ENCODE data around the gene EEF2.

Gene EEF2

GRCh38 chr19:3995607-3996006 is 10.3 kb upstream of the EEF2 start:
- Histone ChIP-seq H3K9ac (ENCODE audit: low read length) (no peak overlapping the region), H3F3A (ENCODE audit: insufficient read depth, low read length) (no peaks in the 10 kb centered on the region), H4K20me1 (ENCODE audit: insufficient read depth, low read length) (no peaks in the 10 kb centered on the region), H2AFZ (ENCODE audit: low read length) (no peak overlapping the region), H3K9me2 (ENCODE audit: low read depth, low read length) (no peaks in the 10 kb centered on the region), H3K27me3 (ENCODE audit: insufficient read depth, low read length) (no peaks in the 10 kb centered on the region), H3K9me3 (ENCODE audit: low read length) (no peaks in the 10 kb centered on the region), H3K4me3 (ENCODE audit: low read depth, low read length, poor library complexity, severe bottlenecking) (no peak overlapping the region), H3K27ac (ENCODE audit: low read depth, low read length, poor library complexity, severe bottlenecking) (no peak overlapping the region), H3K4me2 (ENCODE audit: low read length) (no peak overlapping the region), H3K36me3 (ENCODE audit: insufficient read depth, low read length) (no peaks in the 10 kb centered on the region; the same call in 1 of the 2 replicates), H3K79me2 (ENCODE audit: insufficient read depth, low read length) (no peaks in the 10 kb centered on the region), H3K4me1 (ENCODE audit: insufficient read depth, low read length, severe bottlenecking) (no peaks in the 10 kb centered on the region)
- TF ChIP-seq CTCF (IDR thresholded peaks at IDR 0.05; ENCODE audit: low read length): no peak
- no peak for TF ChIP-seq EZH2 (IDR thresholded peaks at IDR 0.05; ENCODE audit: borderline replicate concordance, low read length)

GRCh38 chr19:3990815-3991117 is 5.5 kb upstream of the EEF2 start:
- Histone ChIP-seq H3F3A (ENCODE audit: insufficient read depth, low read length) (peaks cover 12% of the 10 kb centered on the region; the same call in 1 of the 2 replicates), H3K9me3 (ENCODE audit: low read length) (no peaks in the 10 kb centered on the region), H3K4me2 (ENCODE audit: low read length) (no peak overlapping the region), H3K27ac (ENCODE audit: low read depth, low read length, poor library complexity, severe bottlenecking) (no peak overlapping the region), H3K79me2 (ENCODE audit: insufficient read depth, low read length) (no peaks in the 10 kb centered on the region), H3K4me1 (ENCODE audit: insufficient read depth, low read length, severe bottlenecking) (peaks cover 28% of the 10 kb centered on the region), H2AFZ (ENCODE audit: low read length) (no peak overlapping the region), H4K20me1 (ENCODE audit: insufficient read depth, low read length) (no peaks in the 10 kb centered on the region), H3K27me3 (ENCODE audit: insufficient read depth, low read length) (no peaks in the 10 kb centered on the region), H3K4me3 (ENCODE audit: low read depth, low read length, poor library complexity, severe bottlenecking) (no peak overlapping the region), H3K36me3 (ENCODE audit: insufficient read depth, low read length) (no peaks in the 10 kb centered on the region), H3K9me2 (ENCODE audit: low read depth, low read length) (no peaks in the 10 kb centered on the region), H3K9ac (ENCODE audit: low read length) (no peak overlapping the region)
- TF ChIP-seq CTCF (IDR thresholded peaks at IDR 0.05; ENCODE audit: low read length) (no peak), EZH2 (IDR thresholded peaks at IDR 0.05; ENCODE audit: borderline replicate concordance, low read length) (no peak)

- peak overlapping the region; percentile 60 for H3K9ac ChIP-seq (ENCODE audit: low read length)
- peak overlapping the region; percentile 99 for H3K4me3 ChIP-seq (ENCODE audit: low read depth, low read length, poor library complexity, severe bottlenecking)
These were observed 2.5 kb upstream of the EEF2 start for GRCh38 chr19:3987619-3988371.

More at GRCh38 chr19:3987619-3988371, 2.5 kb upstream of the EEF2 start:
- H4K20me1 ChIP-seq (ENCODE audit: insufficient read depth, low read length): no peaks in the 10 kb centered on the region
- peak overlapping the region; percentile 93 for H3K4me2 ChIP-seq (ENCODE audit: low read length)
- H3K79me2 ChIP-seq (ENCODE audit: insufficient read depth, low read length): peaks cover 24% of the 10 kb centered on the region
- no peaks in the 10 kb centered on the region for H3K27me3 ChIP-seq (ENCODE audit: insufficient read depth, low read length)
- H2AFZ ChIP-seq (ENCODE audit: low read length): no peak overlapping the region
- peaks cover 12% of the 10 kb centered on the region; the same call in 1 of the 2 replicates for H3F3A ChIP-seq (ENCODE audit: insufficient read depth, low read length)
- H3K27ac ChIP-seq (ENCODE audit: low read depth, low read length, poor library complexity, severe bottlenecking): peak overlapping the region; percentile 88
- peaks cover 22% of the 10 kb centered on the region for H3K36me3 ChIP-seq (ENCODE audit: insufficient read depth, low read length)
- peaks cover 47% of the 10 kb centered on the region for H3K4me1 ChIP-seq (ENCODE audit: insufficient read depth, low read length, severe bottlenecking)
- H3K9me2 ChIP-seq (ENCODE audit: low read depth, low read length): no peaks in the 10 kb centered on the region
- no peaks in the 10 kb centered on the region for H3K9me3 ChIP-seq (ENCODE audit: low read length)
- no peak for TF ChIP-seq EZH2 (IDR thresholded peaks at IDR 0.05; ENCODE audit: borderline replicate concordance, low read length)
- TF ChIP-seq CTCF (IDR thresholded peaks at IDR 0.05; ENCODE audit: low read length): peak; percentile 63
